HepG2 (cell line): ENCODE results near the gene INHBE. TPM values are rescaled to one million over a fixed set of nuclear protein-coding genes. Genes with fewer than 3 reads are reported as not detected.

Source experiments
- CCAR2 ChIP-seq: fragments of 200-400 bp; formaldehyde crosslinking; optimal IDR thresholded peaks from 2 replicates; pipeline ENCODE3; 2018; ENCODE audit warnings: low read depth, mild to moderate bottlenecking, low read length, moderate library complexity
- ELF3 ChIP-seq: IDR thresholded peaks from 2 replicates; pipeline ENCODE4 v1.6.1; 2016; ENCODE audit warnings: missing genetic modification reagents, missing compliant biosample characterization
- FOXK2 ChIP-seq: fragments of 450-650 bp; IDR thresholded peaks from 2 replicates; pipeline ENCODE4 v1.6.1; 2016
- JUNB ChIP-seq: sonication (generic); formaldehyde crosslinking; IDR thresholded peaks from 2 replicates; pipeline ENCODE4 v1.8.0; 2022; ENCODE audit warnings: missing genetic modification reagents, mild to moderate bottlenecking, borderline replicate concordance
- MED13 ChIP-seq: sonication (generic); formaldehyde crosslinking; IDR thresholded peaks from 2 replicates; pipeline ENCODE4 v1.5.0; 2020; ENCODE audit warnings: missing genetic modification reagents
- RCOR2 ChIP-seq: IDR thresholded peaks from 2 replicates; pipeline ENCODE4 v1.6.1; 2016; ENCODE audit warnings: missing biosample characterization, missing genetic modification reagents
- RFX1 ChIP-seq: fragments of 450-650 bp; IDR thresholded peaks from 2 replicates; pipeline ENCODE4 v1.6.1; 2017
- RXRA ChIP-seq: sonication (generic); formaldehyde crosslinking; IDR thresholded peaks from 2 replicates; pipeline ENCODE4 v1.5.1; 2020; ENCODE audit warnings: missing genetic modification reagents
- TBL1XR1 ChIP-seq: fragments of 150-350 bp; IDR thresholded peaks from 2 replicates; pipeline ENCODE4 v1.6.1; 2014; ENCODE audit warnings: borderline replicate concordance, low read length; ENCODE audit not compliant: partially characterized antibody
- THAP11 ChIP-seq: IDR thresholded peaks from 2 replicates; pipeline ENCODE4 v1.6.1; 2016; ENCODE audit warnings: missing biosample characterization, missing genetic modification reagents
- ZBTB40 ChIP-seq, 2 experiments: fragments of 450-650 bp in 1 of 2; sonication (generic) in 1 of 2; formaldehyde crosslinking in 1 of 2; IDR thresholded peaks; 2 replicates each; pipeline versions ENCODE4 v1.6.1 to v1.8.0; 2016 to 2022; ENCODE audit warnings: antibody characterized with exemption in 1 of 2, mild to moderate bottlenecking in 1 of 2, missing genetic modification reagents in 1 of 2
- ZNF234 ChIP-seq: sonication (generic); formaldehyde crosslinking; conservative IDR thresholded peaks from 2 replicates; pipeline ENCODE4 v1.5.1; 2020; ENCODE audit warnings: mild to moderate bottlenecking, missing genetic modification reagents
- ZNF263 ChIP-seq: sonication (generic); formaldehyde crosslinking; IDR thresholded peaks from 2 replicates; pipeline ENCODE4 v1.4.0; 2020; ENCODE audit warnings: missing genetic modification reagents
- ZNF264 ChIP-seq: sonication (generic); formaldehyde crosslinking; IDR thresholded peaks from 2 replicates; pipeline ENCODE4 v1.4.0; 2020; ENCODE audit warnings: missing genetic modification reagents
- ZNF282 ChIP-seq: fragments of 450-650 bp; IDR thresholded peaks from 2 replicates; pipeline ENCODE4 v1.6.1; 2018; ENCODE audit not compliant: partially characterized antibody
- ZNF572 ChIP-seq: sonication (generic); formaldehyde crosslinking; IDR thresholded peaks from 2 replicates; pipeline ENCODE4 v1.5.1; 2020; ENCODE audit warnings: mild to moderate bottlenecking, missing genetic modification reagents
- polyA plus RNA-seq, 8 experiments: library from polyadenylated mRNA; depleted of rRNA in 3 of 8; stranded (reverse) in 7 of 8; unstranded in 1 of 8; fragments of >200 nt; fragmentation: Illumina TruSeq in 4 of 8; extraction: Trizol in 4 of 8; gene quantifications; 2 replicates each; pipeline versions ENCODE4 v1.2.1 to v1.2.3, GENCODE V29; 2011 to 2016; ENCODE audit warnings: low read depth in 4 of 8, missing spikeins in 1 of 8, mixed read lengths in 1 of 8; ENCODE audit not compliant: insufficient read depth in 1 of 8
- total RNA-seq, 5 experiments: library from RNA; depleted of rRNA; stranded (reverse); fragments of >200 nt; fragmentation: Illumina TruSeq; extraction: Trizol; gene quantifications; 2 replicates each; pipeline ENCODE4 v1.2.3, GENCODE V29; 2016; ENCODE audit warnings: low read depth in 1 of 5
- TF ChIP-seq, protein P1 (sequence below): IDR thresholded peaks from 2 replicates; pipeline ENCODE4 v1.6.1; 2016; ENCODE audit warnings: low read depth, missing genetic modification reagents, missing compliant biosample characterization

The INHBE gene
- total and polyA plus RNA-seq, 2 of the 13 experiments (the other 11 are each of a cell fraction or from before 2014, with no cell fraction given) = 17.0 to 32.0 TPM

DNA sequence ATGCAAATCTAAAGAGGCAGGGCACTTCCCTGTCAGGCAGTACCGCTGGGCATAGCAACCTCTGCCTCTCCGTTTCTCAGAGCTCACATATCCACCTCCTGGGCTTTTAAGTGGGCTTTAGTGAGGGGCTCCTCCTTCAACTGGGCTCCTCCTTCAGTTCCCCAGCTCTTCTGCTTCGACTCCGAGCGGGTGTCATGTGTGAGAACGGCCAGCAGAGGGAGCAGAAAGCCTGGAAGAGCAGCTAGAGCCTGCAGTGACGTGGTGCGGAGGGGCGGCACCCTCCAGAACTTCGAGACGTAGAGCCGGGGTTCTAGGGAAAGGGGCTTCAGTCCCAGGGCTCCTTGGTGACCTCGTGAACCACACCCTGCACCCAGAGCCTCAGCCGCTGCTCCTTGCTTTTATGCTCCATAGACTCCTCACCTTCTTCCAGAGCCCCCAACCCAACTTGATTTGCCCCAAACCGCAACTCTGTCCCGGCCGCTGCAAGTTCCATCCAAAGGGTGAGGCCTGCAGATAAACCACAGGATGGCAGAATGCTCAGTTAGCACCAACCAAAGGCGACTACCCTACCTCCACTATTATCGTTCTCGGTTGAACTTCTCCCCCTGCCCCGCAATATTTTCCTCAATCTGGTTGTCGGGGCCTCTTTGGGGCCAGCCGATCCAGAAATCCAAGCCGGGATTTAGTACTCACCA, 4.1 kb downstream of the INHBE start (continued):
- TF ChIP-seq ZBTB40 (IDR thresholded peaks at IDR 0.05) = no peak
- no peak for TF ChIP-seq ZBTB40 (CRISPR knock-in tag; IDR thresholded peaks at IDR 0.05)
- TF ChIP-seq JUNB (CRISPR knock-in tag) = no peak
- TF ChIP-seq ZNF264 (CRISPR knock-in tag) = no peak
- no peak for TF ChIP-seq MED13 (CRISPR knock-in tag)
- no peak for TF ChIP-seq ELF3
- no peak for TF ChIP-seq FOXK2
- TF ChIP-seq THAP11 (CRISPR knock-in tag) = peak; percentile 32; the same call in 1 of the 2 replicates
- TF ChIP-seq CCAR2 = no peak
- TF ChIP-seq ZNF234 (CRISPR knock-in tag) = no peak
- TF ChIP-seq RCOR2 (CRISPR knock-in tag) = no peak
- no peak for TF ChIP-seq RFX1
- no peak for TF ChIP-seq ZNF282
- TF ChIP-seq, protein P1, sequence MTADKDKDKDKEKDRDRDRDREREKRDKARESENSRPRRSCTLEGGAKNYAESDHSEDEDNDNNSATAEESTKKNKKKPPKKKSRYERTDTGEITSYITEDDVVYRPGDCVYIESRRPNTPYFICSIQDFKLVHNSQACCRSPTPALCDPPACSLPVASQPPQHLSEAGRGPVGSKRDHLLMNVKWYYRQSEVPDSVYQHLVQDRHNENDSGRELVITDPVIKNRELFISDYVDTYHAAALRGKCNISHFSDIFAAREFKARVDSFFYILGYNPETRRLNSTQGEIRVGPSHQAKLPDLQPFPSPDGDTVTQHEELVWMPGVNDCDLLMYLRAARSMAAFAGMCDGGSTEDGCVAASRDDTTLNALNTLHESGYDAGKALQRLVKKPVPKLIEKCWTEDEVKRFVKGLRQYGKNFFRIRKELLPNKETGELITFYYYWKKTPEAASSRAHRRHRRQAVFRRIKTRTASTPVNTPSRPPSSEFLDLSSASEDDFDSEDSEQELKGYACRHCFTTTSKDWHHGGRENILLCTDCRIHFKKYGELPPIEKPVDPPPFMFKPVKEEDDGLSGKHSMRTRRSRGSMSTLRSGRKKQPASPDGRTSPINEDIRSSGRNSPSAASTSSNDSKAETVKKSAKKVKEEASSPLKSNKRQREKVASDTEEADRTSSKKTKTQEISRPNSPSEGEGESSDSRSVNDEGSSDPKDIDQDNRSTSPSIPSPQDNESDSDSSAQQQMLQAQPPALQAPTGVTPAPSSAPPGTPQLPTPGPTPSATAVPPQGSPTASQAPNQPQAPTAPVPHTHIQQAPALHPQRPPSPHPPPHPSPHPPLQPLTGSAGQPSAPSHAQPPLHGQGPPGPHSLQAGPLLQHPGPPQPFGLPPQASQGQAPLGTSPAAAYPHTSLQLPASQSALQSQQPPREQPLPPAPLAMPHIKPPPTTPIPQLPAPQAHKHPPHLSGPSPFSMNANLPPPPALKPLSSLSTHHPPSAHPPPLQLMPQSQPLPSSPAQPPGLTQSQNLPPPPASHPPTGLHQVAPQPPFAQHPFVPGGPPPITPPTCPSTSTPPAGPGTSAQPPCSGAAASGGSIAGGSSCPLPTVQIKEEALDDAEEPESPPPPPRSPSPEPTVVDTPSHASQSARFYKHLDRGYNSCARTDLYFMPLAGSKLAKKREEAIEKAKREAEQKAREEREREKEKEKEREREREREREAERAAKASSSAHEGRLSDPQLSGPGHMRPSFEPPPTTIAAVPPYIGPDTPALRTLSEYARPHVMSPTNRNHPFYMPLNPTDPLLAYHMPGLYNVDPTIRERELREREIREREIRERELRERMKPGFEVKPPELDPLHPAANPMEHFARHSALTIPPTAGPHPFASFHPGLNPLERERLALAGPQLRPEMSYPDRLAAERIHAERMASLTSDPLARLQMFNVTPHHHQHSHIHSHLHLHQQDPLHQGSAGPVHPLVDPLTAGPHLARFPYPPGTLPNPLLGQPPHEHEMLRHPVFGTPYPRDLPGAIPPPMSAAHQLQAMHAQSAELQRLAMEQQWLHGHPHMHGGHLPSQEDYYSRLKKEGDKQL (CRISPR knock-in tag) = no peak
- no peak for TF ChIP-seq TBL1XR1
- no peak for TF ChIP-seq ZNF263
- 0 out of 2 replicates have a peak, but pooled peaks have one; percentile 30 for TF ChIP-seq ZNF572
- no peak for TF ChIP-seq RXRA (CRISPR knock-in tag)
